Gastroesophageal sphincter (tissue), 3 donors: ENCODE results near the gene F2RL2.

Source experiments
- CTCF ChIP-seq, 4 experiments: fragments of 200-600 bp in 2 of 4; fragments of 450-650 bp in 2 of 4; sonication (generic) in 1 of 4; IDR thresholded peaks; one replicate each; pipeline ENCODE4 v1.5.1; 2017 to 2019; ENCODE audit warnings: antibody characterized with exemption in 4 of 4, mild to moderate bottlenecking in 2 of 4, moderate library complexity in 2 of 4
- EP300 ChIP-seq: sonication (generic); formaldehyde crosslinking; IDR thresholded peaks from one replicate; pipeline ENCODE4 v1.6.1; 2017; ENCODE audit warnings: antibody characterized with exemption, mild to moderate bottlenecking
- POLR2A ChIP-seq, 2 donors: fragments of 450-650 bp; IDR thresholded peaks; one replicate each; pipeline ENCODE4 v1.6.1; 2017; ENCODE audit warnings: antibody characterized with exemption in 2 of 2, mild to moderate bottlenecking in 2 of 2, moderate library complexity in 1 of 2
- POLR2AphosphoS5 ChIP-seq: sonication (generic); formaldehyde crosslinking; IDR thresholded peaks from one replicate; pipeline ENCODE4 v1.6.1; 2017; ENCODE audit warnings: antibody characterized with exemption

- TF ChIP-seq CTCF (IDR thresholded peaks at IDR 0.05) (no peak), EP300 (no peak), POLR2A (IDR thresholded peaks at IDR 0.05) (no peak), POLR2AphosphoS5 (no peak)
Measured at GRCh38 chr5:76669245-76669644, 46.0 kb upstream of the F2RL2 start.
